Measurements from ENCODE around the gene MTG2. TPM values are rescaled to one million over a fixed set of nuclear protein-coding genes. Genes with fewer than 3 reads are reported as not detected.

The MTG2 gene
- total and polyA plus RNA-seq, 2 of the 8 experiments (the other 6 are each of a cell fraction or from before 2014, with no cell fraction given) = 14.4 to 22.8 TPM

GRCh38 chr20:62200491-62201172 is 17.8 kb downstream of the MTG2 start:
- Histone ChIP-seq H2AK5ac (ENCODE audit: low read depth, low read length) (no peak overlapping the region), H2BK12ac (ENCODE audit: low read depth, low read length) (no peak overlapping the region), H3K79me1 (ENCODE audit: low read depth, low read length) (no peaks in the 10 kb centered on the region), H3K36me3 (ENCODE audit: control insufficient read depth in 2 of 4, insufficient read depth in 4 of 4, low read length in 3 of 4) (peaks cover 0 to 23% (median 10%) of the 10 kb centered on the region in 4 experiments; a peak in 7 of 8 replicates), H3K23ac (ENCODE audit: insufficient read length) (no peak overlapping the region), H3K56ac (replicated peaks; ENCODE audit: insufficient read length, low read depth, low read length) (no peak overlapping the region), H2BK15ac (ENCODE audit: low read length) (no peak overlapping the region), H3K79me2 (ENCODE audit: control insufficient read depth in 1 of 2, insufficient read depth in 2 of 2, low read length in 2 of 2) (no peaks in the 10 kb centered on the region), H4K5ac (ENCODE audit: insufficient read length, low read depth, low read length) (no peak overlapping the region), H3K9ac (replicated peaks in 1 of 4; ENCODE audit: extremely low read depth in 1 of 4, low read depth in 3 of 4, low read length in 3 of 4) (no peak overlapping the region), H2BK20ac (ENCODE audit: low read length) (no peak overlapping the region), H3K4me2 (ENCODE audit: insufficient read depth in 1 of 2, low read depth in 2 of 2, low read length in 2 of 2) (no peak overlapping the region), H3K4me3 (ENCODE audit: extremely low read depth in 1 of 4, insufficient read depth in 2 of 4, low read depth in 3 of 4, low read length in 4 of 4) (no peak overlapping the region), H3K18ac (ENCODE audit: extremely low read depth, low read length) (no peak overlapping the region), H3K9me3 (ENCODE audit: insufficient read depth in 2 of 2, low read depth in 1 of 2, low read length in 1 of 2) (no peaks in the 10 kb centered on the region), H2BK5ac (ENCODE audit: low read depth, low read length) (no peak overlapping the region), H3K4ac (replicated peaks; ENCODE audit: insufficient read length, low read depth, low read length) (no peak overlapping the region), H4K20me1 (replicated peaks in 1 of 2; ENCODE audit: control insufficient read depth in 1 of 2, insufficient read depth in 2 of 2, low read length in 2 of 2) (no peaks in the 10 kb centered on the region), H3K14ac (ENCODE audit: insufficient read length) (no peak overlapping the region), H3K27me3 (replicated peaks in 1 of 4; ENCODE audit: control insufficient read depth in 3 of 4, extremely low read depth in 1 of 4, insufficient read depth in 3 of 4, low read length in 3 of 4) (no peaks in the 10 kb centered on the region), H4K91ac (replicated peaks; ENCODE audit: insufficient read length, low read length) (no peak overlapping the region), H3K23me2 (ENCODE audit: low read depth, low read length) (no peaks in the 10 kb centered on the region), H2BK120ac (replicated peaks; ENCODE audit: low read depth, low read length) (no peak overlapping the region), H3K4me1 (replicated peaks in 1 of 4; ENCODE audit: control insufficient read depth in 3 of 4, insufficient read depth in 4 of 4, low read length in 3 of 4) (no peaks in the 10 kb centered on the region), H2AFZ (ENCODE audit: low read length) (no peak overlapping the region), H3K27ac (ENCODE audit: low read depth, low read length) (no peak overlapping the region), H4K8ac (ENCODE audit: extremely low read depth, insufficient read depth, low read length) (no peak overlapping the region)
- CTCF ChIA-PET (ENCODE audit: partially characterized antibody) = interaction anchor here (1.0 kb wide), 1 partner anchor 8 kb away, joined by 3 read pairs; no protein-coding TSS in a partner anchor
- POLR2A ChIA-PET (ENCODE audit: partially characterized antibody) = no interaction called here
- FAIRE-seq (no peak), DNase-seq (ENCODE audit: low read depth in 1 of 2, low spot score in 2 of 2) (no peak)
- 91% methylated on average over 38 of the region's 38 CpGs; no CpG with 5 or more reads in 1 of the 2 experiments for WGBS, 2 experiments (ENCODE audit: extremely low coverage in 1 of 2, insufficient coverage in 1 of 2, insufficient read length in 1 of 2, insufficient replicate concordance in 2 of 2, low coverage in 1 of 2, low lambda C conversion rate in 2 of 2, missing lambda C conversion rate in 1 of 2)
- TF ChIP-seq JUND (IDR thresholded peaks at IDR 0.05; ENCODE audit: low read length) = no peak
